Vagina (tissue), 2 donors: ENCODE measurements around the gene WFIKKN2. TPM values are rescaled to one million over a fixed set of nuclear protein-coding genes. Genes with fewer than 3 reads are reported as not detected.

Experiments
- DNase-seq, 2 donors: peaks; one replicate each; pipeline ENCODE4 v3.0.0-alpha.2; 2017; ENCODE audit errors: extremely low spot score in 2 of 2
- H3K27ac ChIP-seq: fragments of 200-600 bp; sonication (generic); one replicate; pipeline ENCODE4 v1.5.1; 2019
- H3K27me3 ChIP-seq: fragments of 200-600 bp; sonication (generic); one replicate; pipeline ENCODE4 v1.5.1; 2019
- H3K36me3 ChIP-seq, 2 donors: fragments of 200-600 bp; sonication (generic); one replicate each; pipeline ENCODE4 v1.5.1; 2017 to 2019
- H3K4me1 ChIP-seq: fragments of 200-600 bp; sonication (generic); one replicate; pipeline ENCODE4 v1.5.1; 2019
- H3K4me3 ChIP-seq, 2 donors: fragments of 200-600 bp; sonication (generic); 1 replicate in 1 of 2; 2 replicates in 1 of 2; pipeline ENCODE4 v1.5.1; 2016 to 2019
- H3K9me3 ChIP-seq: fragments of 200-600 bp; sonication (generic); one replicate; pipeline ENCODE4 v1.5.1; 2019
- CTCF ChIP-seq, 3 experiments: fragments of 450-650 bp in 2 of 3; fragments of 200-600 bp in 1 of 3; sonication (generic) in 1 of 3; IDR thresholded peaks; one replicate each; pipeline ENCODE4 v1.5.1; 2017 to 2019; ENCODE audit warnings: antibody characterized with exemption in 3 of 3, mild to moderate bottlenecking in 2 of 3, moderate library complexity in 2 of 3
- POLR2A ChIP-seq, 2 donors: fragments of 450-650 bp; IDR thresholded peaks; one replicate each; pipeline ENCODE4 v1.6.1; 2017; ENCODE audit warnings: antibody characterized with exemption in 2 of 2, mild to moderate bottlenecking in 2 of 2, moderate library complexity in 2 of 2
- POLR2AphosphoS5 ChIP-seq, 2 donors: sonication (generic); formaldehyde crosslinking; IDR thresholded peaks; one replicate each; pipeline ENCODE4 v1.9.0; 2017; ENCODE audit warnings: antibody characterized with exemption in 2 of 2, mild to moderate bottlenecking in 2 of 2, low read depth in 1 of 2; ENCODE audit not compliant: insufficient read depth in 1 of 2
- intact Hi-C: fragments of 100-400 bp; cut with DNase I; formaldehyde crosslinking; loops from one replicate; pipeline ENCODE4 v1.15.1; 2023
- total RNA-seq: library from RNA; depleted of rRNA; stranded (reverse); fragments of >200 nt; gene quantifications from one replicate; pipeline ENCODE4 v1.2.3, GENCODE V29; 2016

WFIKKN2 gene
- total RNA-seq, 1 donor from 2014 or later = 0.49 TPM

GRCh38 chr17:50824429-50824828, 11.0 kb upstream of the WFIKKN2 start:
- Histone ChIP-seq H3K9me3 (no peaks in the 10 kb centered on the region), H3K4me3 (no peak overlapping the region), H3K27ac (no peak overlapping the region), H3K27me3 (no peaks in the 10 kb centered on the region), H3K4me1 (no peaks in the 10 kb centered on the region), H3K36me3 (no peaks in the 10 kb centered on the region)
- DNase-seq = no peak
- TF ChIP-seq POLR2A (IDR thresholded peaks at IDR 0.05) (no peak), CTCF (IDR thresholded peaks at IDR 0.05) (no peak), POLR2AphosphoS5 (IDR thresholded peaks at IDR 0.05; ENCODE audit: insufficient read depth in 1 of 2, low read depth in 1 of 2) (no peak)
- intact Hi-C loops = no loop called here

GRCh38 chr17:50825188-50825587, 10.2 kb upstream of the WFIKKN2 start:
- Histone ChIP-seq H3K4me3 (no peak overlapping the region), H3K27me3 (no peaks in the 10 kb centered on the region), H3K27ac (no peak overlapping the region), H3K36me3 (no peaks in the 10 kb centered on the region), H3K4me1 (peaks cover 2% of the 10 kb centered on the region), H3K9me3 (no peaks in the 10 kb centered on the region)
- TF ChIP-seq POLR2A (IDR thresholded peaks at IDR 0.05) (no peak), POLR2AphosphoS5 (IDR thresholded peaks at IDR 0.05; ENCODE audit: insufficient read depth in 1 of 2, low read depth in 1 of 2) (no peak), CTCF (IDR thresholded peaks at IDR 0.05) (no peak)
- DNase-seq = no peak
- intact Hi-C loops = no loop called here

GRCh38 chr17:50828508-50829170, 6.7 kb upstream of the WFIKKN2 start:
- intact Hi-C loops = no loop called here

GRCh38 chr17:50829332-50829731, 6.1 kb upstream of the WFIKKN2 start:
- DNase-seq = no peak
- no peak for TF ChIP-seq CTCF (IDR thresholded peaks at IDR 0.05)

More at GRCh38 chr17:50828508-50829170, 6.7 kb upstream of the WFIKKN2 start:
- H3K27ac ChIP-seq = no peak overlapping the region
- no peaks in the 10 kb centered on the region for H3K27me3 ChIP-seq
- TF ChIP-seq POLR2A (IDR thresholded peaks at IDR 0.05) = no peak
- TF ChIP-seq POLR2AphosphoS5 (IDR thresholded peaks at IDR 0.05; ENCODE audit: insufficient read depth in 1 of 2, low read depth in 1 of 2) = no peak
- no peak for TF ChIP-seq CTCF (IDR thresholded peaks at IDR 0.05)
- no peak for DNase-seq
- no peaks in the 10 kb centered on the region for H3K9me3 ChIP-seq
- no peak overlapping the region for H3K4me3 ChIP-seq
- peaks cover 16% of the 10 kb centered on the region for H3K4me1 ChIP-seq
- H3K36me3 ChIP-seq = no peaks in the 10 kb centered on the region

GRCh38 chr17:50830352-50830751, 5.0 kb upstream of the WFIKKN2 start:
- Histone ChIP-seq H3K27me3 (no peaks in the 10 kb centered on the region), H3K9me3 (no peaks in the 10 kb centered on the region), H3K4me3 (no peak overlapping the region), H3K27ac (no peak overlapping the region), H3K4me1 (peaks cover 28% of the 10 kb centered on the region), H3K36me3 (no peaks in the 10 kb centered on the region)
- no peak for TF ChIP-seq POLR2A (IDR thresholded peaks at IDR 0.05)
- TF ChIP-seq CTCF (IDR thresholded peaks at IDR 0.05) = no peak
- no peak for TF ChIP-seq POLR2AphosphoS5 (IDR thresholded peaks at IDR 0.05; ENCODE audit: insufficient read depth in 1 of 2, low read depth in 1 of 2)
- intact Hi-C loops = no loop called here
- no peak for DNase-seq

More at GRCh38 chr17:50829332-50829731, 6.1 kb upstream of the WFIKKN2 start:
- H3K9me3 ChIP-seq = no peaks in the 10 kb centered on the region
- peaks cover 18% of the 10 kb centered on the region for H3K4me1 ChIP-seq
- no peaks in the 10 kb centered on the region for H3K36me3 ChIP-seq
- intact Hi-C loops = no loop called here
- H3K27ac ChIP-seq = no peak overlapping the region
- H3K4me3 ChIP-seq = no peak overlapping the region
- H3K27me3 ChIP-seq = no peaks in the 10 kb centered on the region
